SJSA1 (cell line): ENCODE data around the gene ISYNA1. TPM values are rescaled to one million over a fixed set of nuclear protein-coding genes. Genes with fewer than 3 reads are reported as not detected.

Source experiments
- DNase-seq, 2 experiments: peaks; one replicate each; pipeline ENCODE4 v3.0.0-alpha.2; 2015 to 2020; ENCODE audit warnings: low spot score in 2 of 2, low read depth in 1 of 2
- H3K27ac ChIP-seq: fragments of 250-450 bp; sonication (Bioruptor Pico); 2 replicates; pipeline ENCODE4 v1.5.1; 2020; ENCODE audit warnings: mild to moderate bottlenecking, moderate library complexity
- H3K27me3 ChIP-seq: fragments of 250-450 bp; sonication (Bioruptor Pico); replicated peaks from 2 replicates; pipeline ENCODE4 v1.5.1; 2020; ENCODE audit warnings: mild to moderate bottlenecking, moderate library complexity
- H3K36me3 ChIP-seq: fragments of 250-450 bp; sonication (Bioruptor Pico); 2 replicates; pipeline ENCODE4 v1.5.1; 2020; ENCODE audit warnings: mild to moderate bottlenecking
- H3K4me1 ChIP-seq: fragments of 250-450 bp; sonication (Bioruptor Pico); replicated peaks from 2 replicates; pipeline ENCODE4 v1.6.1; 2021; ENCODE audit warnings: mild to moderate bottlenecking
- H3K4me3 ChIP-seq: fragments of 250-450 bp; sonication (Bioruptor Pico); 2 replicates; pipeline ENCODE4 v1.5.1; 2020; ENCODE audit warnings: mild to moderate bottlenecking
- H3K9me3 ChIP-seq: fragments of 250-450 bp; sonication (Bioruptor Pico); replicated peaks from 2 replicates; pipeline ENCODE4 v1.5.1; 2020; ENCODE audit warnings: mild to moderate bottlenecking
- total RNA-seq: library from RNA; depleted of rRNA; stranded (reverse); fragments of >200 nt; shearing (Covaris generic); gene quantifications from 2 replicates; pipeline ENCODE4 v1.2.3, GENCODE V29; 2014

The ISYNA1 gene
- total RNA-seq, 1 experiment from 2014 or later = 2.0 TPM

DNA sequence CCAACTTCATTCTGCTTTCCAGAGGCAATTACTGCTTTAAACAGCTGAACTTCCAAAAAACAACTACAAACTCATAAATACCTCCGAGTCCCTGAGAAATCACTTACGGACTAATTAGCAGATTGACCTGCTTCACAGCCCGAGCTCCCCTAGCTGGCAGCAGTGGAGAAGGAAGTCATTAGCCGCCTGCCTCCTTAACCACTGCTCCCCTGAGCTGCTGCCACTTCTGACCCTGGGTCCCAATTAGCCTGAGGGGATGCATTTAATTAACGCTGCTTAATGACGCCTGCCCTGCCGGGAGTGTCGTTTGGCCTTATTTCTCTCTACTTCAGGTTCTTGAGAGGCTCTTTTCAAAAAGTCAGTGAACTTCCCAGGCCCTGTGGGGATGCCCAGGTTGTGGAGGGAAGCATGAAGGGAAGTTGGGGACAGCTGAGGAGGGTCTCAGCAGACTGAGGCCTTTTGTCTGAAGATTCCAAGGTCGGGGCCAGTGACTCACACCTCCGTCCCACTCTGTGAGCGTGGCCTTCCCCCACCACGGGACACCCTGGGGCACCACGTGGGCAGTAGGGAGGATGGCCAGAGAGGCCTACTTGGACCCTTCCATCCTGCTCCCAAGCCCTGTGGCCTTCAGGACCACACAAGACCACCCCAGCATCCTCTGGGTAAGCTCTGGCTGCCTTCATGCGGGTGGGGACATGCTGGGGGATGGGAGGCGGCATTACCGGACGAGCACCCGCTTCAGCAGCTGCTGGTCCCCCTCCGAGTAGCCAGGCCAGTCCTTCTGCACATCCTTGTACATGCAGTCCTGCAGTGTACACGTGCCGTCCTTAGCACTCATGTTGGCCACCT, 19.8 kb upstream of the ISYNA1 start:
- peaks cover 42% of the 10 kb centered on the region for H3K4me1 ChIP-seq
- no peaks in the 10 kb centered on the region for H3K9me3 ChIP-seq
- H3K36me3 ChIP-seq = peaks cover 60% of the 10 kb centered on the region
- no peak overlapping the region for H3K27ac ChIP-seq
- no peak overlapping the region for H3K4me3 ChIP-seq
- no peaks in the 10 kb centered on the region for H3K27me3 ChIP-seq
- DNase-seq = no peak

- peaks cover 49% of the 10 kb centered on the region for H3K4me1 ChIP-seq
- H3K36me3 ChIP-seq = peaks cover 62% of the 10 kb centered on the region
- DNase-seq = no peak
- no peaks in the 10 kb centered on the region for H3K27me3 ChIP-seq
- H3K4me3 ChIP-seq = no peak overlapping the region
- no peaks in the 10 kb centered on the region for H3K9me3 ChIP-seq
- no peak overlapping the region for H3K27ac ChIP-seq
Measured at GRCh38 chr19:18456974-18457373, 19.0 kb upstream of the ISYNA1 start.

DNA sequence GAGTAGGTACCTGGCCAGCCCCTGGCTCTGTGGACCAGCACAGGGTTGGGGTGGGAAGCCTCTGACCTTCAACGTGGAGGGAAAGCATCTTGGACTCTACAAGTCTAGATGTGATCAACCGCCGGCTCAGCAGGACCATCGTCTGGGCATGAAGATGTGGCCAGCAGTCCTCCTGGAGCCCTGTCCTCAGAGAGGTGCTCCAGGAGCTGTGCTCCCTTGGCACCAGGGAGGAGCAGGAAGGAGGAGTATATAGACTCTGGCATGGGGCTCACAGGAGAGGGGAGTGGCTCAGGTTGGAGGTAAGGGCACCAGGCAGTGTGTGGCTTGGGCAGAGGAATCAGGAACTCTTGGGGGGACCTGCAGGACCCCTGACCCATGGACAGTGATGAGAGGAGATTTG, 18.3 kb upstream of the ISYNA1 start:
- H3K4me1 ChIP-seq = peaks cover 48% of the 10 kb centered on the region
- H3K27ac ChIP-seq = no peak overlapping the region
- no peaks in the 10 kb centered on the region for H3K27me3 ChIP-seq
- H3K36me3 ChIP-seq = peaks cover 62% of the 10 kb centered on the region
- no peak overlapping the region for H3K4me3 ChIP-seq
- no peak for DNase-seq
- no peaks in the 10 kb centered on the region for H3K9me3 ChIP-seq

- Histone ChIP-seq H3K4me3 (no peak overlapping the region), H3K4me1 (peaks cover 39% of the 10 kb centered on the region), H3K36me3 (peaks cover 65% of the 10 kb centered on the region), H3K27me3 (no peaks in the 10 kb centered on the region), H3K27ac (no peak overlapping the region), H3K9me3 (no peaks in the 10 kb centered on the region)
- peak; percentile 85 to 88 for DNase-seq
Measured at GRCh38 chr19:18453269-18454024, 15.5 kb upstream of the ISYNA1 start.

DNA sequence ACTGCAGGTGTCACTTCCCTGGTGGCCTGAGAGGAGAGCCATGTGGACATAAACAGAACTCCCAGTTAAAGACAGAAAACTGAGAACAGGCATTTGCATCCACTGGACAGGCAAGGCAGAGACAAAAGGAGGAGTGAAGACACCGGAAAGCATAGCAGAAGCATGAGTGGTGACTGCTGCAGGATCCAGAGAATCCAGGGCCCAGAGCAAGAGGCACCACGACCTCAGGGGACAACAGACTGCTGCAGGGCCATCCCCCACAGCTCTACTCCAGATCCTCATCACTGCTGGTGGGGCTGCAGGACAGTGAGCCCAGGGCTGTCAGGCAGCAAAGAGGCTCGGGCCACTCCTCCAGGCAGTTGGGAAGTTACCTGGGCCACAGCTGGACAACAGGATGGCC, 14.5 kb upstream of the ISYNA1 start:
- DNase-seq = no peak
- Histone ChIP-seq H3K27me3 (no peaks in the 10 kb centered on the region), H3K36me3 (peaks cover 57% of the 10 kb centered on the region), H3K4me1 (peaks cover 39% of the 10 kb centered on the region), H3K27ac (no peak overlapping the region), H3K4me3 (no peak overlapping the region), H3K9me3 (no peaks in the 10 kb centered on the region)

- Histone ChIP-seq H3K4me1 (peaks cover 39% of the 10 kb centered on the region), H3K27me3 (no peaks in the 10 kb centered on the region), H3K36me3 (peaks cover 57% of the 10 kb centered on the region), H3K4me3 (no peak overlapping the region), H3K9me3 (no peaks in the 10 kb centered on the region), H3K27ac (no peak overlapping the region)
- DNase-seq = peak; percentile 69 to 89
Measured at GRCh38 chr19:18450931-18451836, 13.3 kb upstream of the ISYNA1 start.

GRCh38 chr19:18450021-18450930, 12.3 kb upstream of the ISYNA1 start:
- no peak overlapping the region for H3K27ac ChIP-seq
- H3K27me3 ChIP-seq = no peaks in the 10 kb centered on the region
- peaks cover 39% of the 10 kb centered on the region for H3K4me1 ChIP-seq
- H3K4me3 ChIP-seq = no peak overlapping the region
- H3K9me3 ChIP-seq = no peaks in the 10 kb centered on the region
- DNase-seq = no peak
- H3K36me3 ChIP-seq = peaks cover 62% of the 10 kb centered on the region

GRCh38 chr19:18449552-18449951, 11.6 kb upstream of the ISYNA1 start:
- Histone ChIP-seq H3K27me3 (no peaks in the 10 kb centered on the region), H3K27ac (no peak overlapping the region), H3K36me3 (peaks cover 67% of the 10 kb centered on the region)

GRCh38 chr19:18446811-18447359, 9.0 kb upstream of the ISYNA1 start:
- DNase-seq = no peak
- Histone ChIP-seq H3K27me3 (no peaks in the 10 kb centered on the region), H3K4me3 (no peak overlapping the region), H3K9me3 (no peaks in the 10 kb centered on the region), H3K4me1 (peaks cover 12% of the 10 kb centered on the region), H3K27ac (no peak overlapping the region), H3K36me3 (peaks cover 76% of the 10 kb centered on the region)

More at GRCh38 chr19:18449552-18449951, 11.6 kb upstream of the ISYNA1 start:
- Histone ChIP-seq H3K9me3 (no peaks in the 10 kb centered on the region), H3K4me3 (no peak overlapping the region), H3K4me1 (peaks cover 38% of the 10 kb centered on the region)
- DNase-seq = no peak

GRCh38 chr19:18446145-18446810, 8.3 kb upstream of the ISYNA1 start:
- DNase-seq = no peak
- peaks cover 70% of the 10 kb centered on the region for H3K36me3 ChIP-seq
- H3K27me3 ChIP-seq = no peaks in the 10 kb centered on the region
- H3K27ac ChIP-seq = no peak overlapping the region
- H3K4me3 ChIP-seq = no peak overlapping the region
- H3K4me1 ChIP-seq = peaks cover 8% of the 10 kb centered on the region
- H3K9me3 ChIP-seq = no peaks in the 10 kb centered on the region

DNA sequence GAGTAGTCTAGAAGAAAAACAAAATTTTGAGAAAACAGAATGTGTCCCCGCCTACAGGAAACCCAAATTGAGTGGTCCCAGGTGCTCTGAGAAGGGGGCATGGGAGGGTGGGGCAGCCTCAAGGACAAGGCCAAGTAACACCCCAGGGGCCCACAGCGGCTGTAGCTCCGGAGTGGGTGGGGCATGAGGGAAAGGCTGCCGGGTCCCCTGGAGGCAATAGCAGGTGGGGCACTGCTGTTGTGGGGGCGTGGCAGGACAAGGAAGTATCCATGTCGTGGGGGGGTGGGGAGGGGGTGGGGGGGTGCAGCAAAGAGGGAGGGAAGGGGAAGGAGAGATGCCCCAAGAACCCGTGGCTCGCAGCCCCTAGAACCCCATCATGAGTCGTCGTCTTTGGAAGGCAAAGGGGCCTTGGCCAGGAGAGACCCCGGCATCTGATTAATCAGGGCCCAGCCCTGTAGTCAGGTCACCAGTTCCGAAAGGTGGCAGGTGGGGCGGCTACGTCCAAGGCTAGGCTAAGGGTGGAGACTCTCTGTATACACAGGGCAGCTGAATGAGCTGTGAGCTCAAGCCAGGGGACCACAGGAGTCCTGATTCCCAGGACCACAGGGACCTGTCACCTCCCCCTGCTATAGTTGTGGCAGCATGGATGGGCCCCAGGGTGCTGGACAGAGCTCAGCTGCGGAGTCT, 7.5 kb upstream of the ISYNA1 start:
- no peaks in the 10 kb centered on the region for H3K27me3 ChIP-seq
- no peak overlapping the region for H3K4me3 ChIP-seq
- H3K27ac ChIP-seq = no peak overlapping the region
- no peaks in the 10 kb centered on the region for H3K9me3 ChIP-seq
- peaks cover 61% of the 10 kb centered on the region for H3K36me3 ChIP-seq
- H3K4me1 ChIP-seq = no peaks in the 10 kb centered on the region
- no peak for DNase-seq

- H3K36me3 ChIP-seq = peaks cover 52% of the 10 kb centered on the region
- DNase-seq = no peak
- no peak overlapping the region for H3K27ac ChIP-seq
- H3K27me3 ChIP-seq = no peaks in the 10 kb centered on the region
- H3K4me3 ChIP-seq = no peak overlapping the region
- H3K4me1 ChIP-seq = no peaks in the 10 kb centered on the region
- H3K9me3 ChIP-seq = no peaks in the 10 kb centered on the region
Measured at GRCh38 chr19:18444513-18444912, 6.6 kb upstream of the ISYNA1 start.
